ENCODE results near the gene PVALEF. TPM values are rescaled to one million over a fixed set of nuclear protein-coding genes. Genes with fewer than 3 reads are reported as not detected.

The PVALEF gene
- polyA plus RNA-seq, 1 donor (not counting 4 experiments of a cell fraction or from before 2014, with no cell fraction given): not detected

DNA sequence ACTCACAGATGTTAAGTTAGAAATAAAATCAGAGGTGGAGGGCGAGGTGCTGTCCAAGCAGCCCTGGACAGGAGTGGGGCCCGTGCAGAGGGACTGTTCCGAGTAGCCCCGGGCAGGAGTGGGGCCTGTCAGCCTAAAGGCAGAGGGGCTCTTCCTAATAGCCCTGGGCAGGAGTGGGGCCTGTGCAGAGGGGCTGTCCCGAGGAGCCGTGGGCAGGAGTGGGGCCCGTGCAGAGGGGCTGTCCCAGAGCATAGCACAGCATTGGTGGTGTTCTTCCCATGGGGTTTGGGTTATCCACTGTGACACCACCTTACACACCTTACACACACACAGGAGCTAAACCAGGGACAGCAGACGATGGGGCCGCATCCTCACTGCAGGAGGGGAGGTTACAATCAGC is 47.1 kb downstream of the PVALEF start:
- TF ChIP-seq, protein P1, sequence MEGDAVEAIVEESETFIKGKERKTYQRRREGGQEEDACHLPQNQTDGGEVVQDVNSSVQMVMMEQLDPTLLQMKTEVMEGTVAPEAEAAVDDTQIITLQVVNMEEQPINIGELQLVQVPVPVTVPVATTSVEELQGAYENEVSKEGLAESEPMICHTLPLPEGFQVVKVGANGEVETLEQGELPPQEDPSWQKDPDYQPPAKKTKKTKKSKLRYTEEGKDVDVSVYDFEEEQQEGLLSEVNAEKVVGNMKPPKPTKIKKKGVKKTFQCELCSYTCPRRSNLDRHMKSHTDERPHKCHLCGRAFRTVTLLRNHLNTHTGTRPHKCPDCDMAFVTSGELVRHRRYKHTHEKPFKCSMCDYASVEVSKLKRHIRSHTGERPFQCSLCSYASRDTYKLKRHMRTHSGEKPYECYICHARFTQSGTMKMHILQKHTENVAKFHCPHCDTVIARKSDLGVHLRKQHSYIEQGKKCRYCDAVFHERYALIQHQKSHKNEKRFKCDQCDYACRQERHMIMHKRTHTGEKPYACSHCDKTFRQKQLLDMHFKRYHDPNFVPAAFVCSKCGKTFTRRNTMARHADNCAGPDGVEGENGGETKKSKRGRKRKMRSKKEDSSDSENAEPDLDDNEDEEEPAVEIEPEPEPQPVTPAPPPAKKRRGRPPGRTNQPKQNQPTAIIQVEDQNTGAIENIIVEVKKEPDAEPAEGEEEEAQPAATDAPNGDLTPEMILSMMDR (optimal IDR thresholded peaks at IDR 0.05 in 1 of 3, IDR thresholded peaks at IDR 0.05 in 1 of 3, conservative IDR thresholded peaks at IDR 0.05 in 1 of 3; ENCODE audit: extremely low read depth in 1 of 3, insufficient read depth in 2 of 3, low read length in 3 of 3): no peak
- TF ChIP-seq EZH2 (IDR thresholded peaks at IDR 0.05; ENCODE audit: low read length): no peak
- dilution Hi-C loops (cut with MboI; ENCODE audit: extremely low pct_ligation_motif_present, low sequenced_read_pairs): no loop called here

DNA sequence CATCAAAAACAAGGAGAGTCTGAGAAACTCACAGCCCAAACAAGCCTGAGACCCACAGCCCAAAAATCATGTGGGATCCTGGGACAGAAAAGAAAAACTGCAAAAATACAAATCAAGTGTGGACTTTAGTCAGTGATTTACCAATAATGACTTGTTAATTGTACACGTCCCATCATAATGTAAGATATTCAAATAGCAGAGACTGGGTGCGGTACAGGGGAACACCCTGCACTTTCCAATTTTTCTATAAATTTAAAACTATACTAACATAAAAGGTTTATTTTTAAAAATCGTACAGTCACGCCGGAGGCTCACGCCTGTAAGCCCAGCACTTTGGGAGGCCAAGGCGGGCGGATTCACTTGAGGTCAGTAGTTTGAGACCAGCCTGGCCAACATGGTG is 48.7 kb downstream of the PVALEF start:
- Histone ChIP-seq H3K9me1 (ENCODE audit: control insufficient read depth, extremely low read depth, insufficient read depth, low read length) (no peaks in the 10 kb centered on the region), H3K9ac (ENCODE audit: control insufficient read depth, extremely low read depth, insufficient read depth, low read length) (no peak overlapping the region), H2AFZ (ENCODE audit: control insufficient read depth, low read length) (no peak overlapping the region), H3K27ac (ENCODE audit: control insufficient read depth, insufficient read depth, low read length) (no peak overlapping the region), H3K27me3 (ENCODE audit: control insufficient read depth, extremely low read depth, insufficient read depth, low read length) (no peaks in the 10 kb centered on the region), H3K4me2 (ENCODE audit: control insufficient read depth, extremely low read depth, insufficient read depth, low read depth, low read length) (no peak overlapping the region), H3K4me3 (ENCODE audit: control insufficient read depth in 2 of 3, extremely low read depth in 1 of 3, insufficient read depth in 2 of 3, low read depth in 1 of 3, low read length in 3 of 3) (no peak overlapping the region), H3K4me1 (ENCODE audit: control insufficient read depth, extremely low read depth, insufficient read depth, low read length) (no peaks in the 10 kb centered on the region), H3K9me3 (ENCODE audit: control insufficient read depth, low read depth, low read length) (no peaks in the 10 kb centered on the region), H4K20me1 (ENCODE audit: control insufficient read depth, extremely low read depth, insufficient read depth, low read length) (no peaks in the 10 kb centered on the region), H3K79me2 (ENCODE audit: control insufficient read depth, insufficient read depth, low read length) (no peaks in the 10 kb centered on the region), H3K36me3 (ENCODE audit: control insufficient read depth in 2 of 2, extremely low read depth in 1 of 2, insufficient read depth in 2 of 2, low read length in 2 of 2) (no peaks in the 10 kb centered on the region)
- TF ChIP-seq, protein P1 (optimal IDR thresholded peaks at IDR 0.05 in 1 of 3, IDR thresholded peaks at IDR 0.05 in 1 of 3, conservative IDR thresholded peaks at IDR 0.05 in 1 of 3; ENCODE audit: extremely low read depth in 1 of 3, insufficient read depth in 2 of 3, low read length in 3 of 3): no peak
- TF ChIP-seq EZH2 (IDR thresholded peaks at IDR 0.05; ENCODE audit: low read length): no peak
- no peak for DNase-seq (ENCODE audit: low read depth, low spot score)
- no peak for FAIRE-seq
- dilution Hi-C loops (cut with MboI; ENCODE audit: extremely low pct_ligation_motif_present, low sequenced_read_pairs): no loop called here

More for the DNA sequence above, 47.1 kb downstream of the PVALEF start:
- Histone ChIP-seq H3K9me3 (ENCODE audit: control insufficient read depth, low read depth, low read length) (no peaks in the 10 kb centered on the region), H3K4me3 (ENCODE audit: control insufficient read depth in 2 of 3, extremely low read depth in 1 of 3, insufficient read depth in 2 of 3, low read depth in 1 of 3, low read length in 3 of 3) (no peak overlapping the region), H3K9ac (ENCODE audit: control insufficient read depth, extremely low read depth, insufficient read depth, low read length) (no peak overlapping the region), H3K4me2 (ENCODE audit: control insufficient read depth, extremely low read depth, insufficient read depth, low read depth, low read length) (no peak overlapping the region), H3K79me2 (ENCODE audit: control insufficient read depth, insufficient read depth, low read length) (no peaks in the 10 kb centered on the region), H3K4me1 (ENCODE audit: control insufficient read depth, extremely low read depth, insufficient read depth, low read length) (no peaks in the 10 kb centered on the region), H4K20me1 (ENCODE audit: control insufficient read depth, extremely low read depth, insufficient read depth, low read length) (no peaks in the 10 kb centered on the region), H3K36me3 (ENCODE audit: control insufficient read depth in 2 of 2, extremely low read depth in 1 of 2, insufficient read depth in 2 of 2, low read length in 2 of 2) (no peaks in the 10 kb centered on the region), H2AFZ (ENCODE audit: control insufficient read depth, low read length) (no peak overlapping the region), H3K9me1 (ENCODE audit: control insufficient read depth, extremely low read depth, insufficient read depth, low read length) (no peaks in the 10 kb centered on the region), H3K27me3 (ENCODE audit: control insufficient read depth, extremely low read depth, insufficient read depth, low read length) (no peaks in the 10 kb centered on the region), H3K27ac (ENCODE audit: control insufficient read depth, insufficient read depth, low read length) (no peak overlapping the region)
- no peak for FAIRE-seq
- no peak for DNase-seq (ENCODE audit: low read depth, low spot score)

Measured in keratinocyte (primary cell).